WTC11 (cell line): Measurements from ENCODE around the gene GPR161.
A peak's percentile ranks its signal among the peaks of the same experiment; 100 is the strongest.

ENCODE experiments used
- CDX4 ChIP-seq: fragments of 250-450 bp; sonication (Bioruptor Pico); IDR thresholded peaks from 2 replicates; pipeline ENCODE4 v1.9.0; 2021; ENCODE audit warnings: moderate library complexity, mild to moderate bottlenecking, inconsistent platforms, borderline replicate concordance
- CREM ChIP-seq: sonication (generic); formaldehyde crosslinking; IDR thresholded peaks from 2 replicates; pipeline ENCODE4 v1.8.1; 2022; ENCODE audit warnings: mild to moderate bottlenecking, missing genetic modification reagents, moderate library complexity
- FOXP1 ChIP-seq: sonication (generic); formaldehyde crosslinking; IDR thresholded peaks from 2 replicates; pipeline ENCODE4 v1.8.0; 2022; ENCODE audit warnings: missing genetic modification reagents, mild to moderate bottlenecking, moderate library complexity, borderline replicate concordance
- FOXP4 ChIP-seq: sonication (generic); formaldehyde crosslinking; IDR thresholded peaks from 2 replicates; pipeline ENCODE4 v1.8.0; 2022; ENCODE audit warnings: mild to moderate bottlenecking, missing genetic modification reagents
- IRF2 ChIP-seq: sonication (generic); formaldehyde crosslinking; IDR thresholded peaks from 2 replicates; pipeline ENCODE4 v1.8.0; 2022; ENCODE audit warnings: low read depth, missing genetic modification reagents, borderline replicate concordance
- JUN ChIP-seq: sonication (generic); formaldehyde crosslinking; IDR thresholded peaks from 2 replicates; pipeline ENCODE4 v1.8.0; 2023; ENCODE audit warnings: mild to moderate bottlenecking, missing genetic modification reagents
- MAX ChIP-seq: sonication (generic); formaldehyde crosslinking; IDR thresholded peaks from 2 replicates; pipeline ENCODE4 v1.8.0; 2022; ENCODE audit warnings: mild to moderate bottlenecking, missing genetic modification reagents
- NFATC4 ChIP-seq: fragments of 250-450 bp; sonication (Bioruptor Pico); IDR thresholded peaks from 2 replicates; pipeline ENCODE4 v1.9.0; 2021; ENCODE audit warnings: mild to moderate bottlenecking
- RELA ChIP-seq: sonication (generic); formaldehyde crosslinking; IDR thresholded peaks from 2 replicates; pipeline ENCODE4 v1.8.1; 2022; ENCODE audit warnings: missing genetic modification reagents, mild to moderate bottlenecking, borderline replicate concordance
- SMAD3 ChIP-seq: sonication (generic); formaldehyde crosslinking; IDR thresholded peaks from 2 replicates; pipeline ENCODE4 v1.8.0; 2022; ENCODE audit warnings: missing genetic modification reagents, mild to moderate bottlenecking, borderline replicate concordance
- SMAD4 ChIP-seq: sonication (generic); formaldehyde crosslinking; IDR thresholded peaks from 2 replicates; pipeline ENCODE4 v1.8.0; 2022; ENCODE audit warnings: mild to moderate bottlenecking, missing genetic modification reagents
- ZSCAN18 ChIP-seq: fragments of 250-450 bp; sonication (Bioruptor Pico); IDR thresholded peaks from 2 replicates; pipeline ENCODE4 v2.1.2; 2022; ENCODE audit warnings: mild to moderate bottlenecking, moderate library complexity
- TF ChIP-seq, protein P1 (sequence below): fragments of 200-600 bp; IDR thresholded peaks from 2 replicates; pipeline ENCODE4 v1.8.0; 2022; ENCODE audit warnings: antibody characterized with exemption

DNA sequence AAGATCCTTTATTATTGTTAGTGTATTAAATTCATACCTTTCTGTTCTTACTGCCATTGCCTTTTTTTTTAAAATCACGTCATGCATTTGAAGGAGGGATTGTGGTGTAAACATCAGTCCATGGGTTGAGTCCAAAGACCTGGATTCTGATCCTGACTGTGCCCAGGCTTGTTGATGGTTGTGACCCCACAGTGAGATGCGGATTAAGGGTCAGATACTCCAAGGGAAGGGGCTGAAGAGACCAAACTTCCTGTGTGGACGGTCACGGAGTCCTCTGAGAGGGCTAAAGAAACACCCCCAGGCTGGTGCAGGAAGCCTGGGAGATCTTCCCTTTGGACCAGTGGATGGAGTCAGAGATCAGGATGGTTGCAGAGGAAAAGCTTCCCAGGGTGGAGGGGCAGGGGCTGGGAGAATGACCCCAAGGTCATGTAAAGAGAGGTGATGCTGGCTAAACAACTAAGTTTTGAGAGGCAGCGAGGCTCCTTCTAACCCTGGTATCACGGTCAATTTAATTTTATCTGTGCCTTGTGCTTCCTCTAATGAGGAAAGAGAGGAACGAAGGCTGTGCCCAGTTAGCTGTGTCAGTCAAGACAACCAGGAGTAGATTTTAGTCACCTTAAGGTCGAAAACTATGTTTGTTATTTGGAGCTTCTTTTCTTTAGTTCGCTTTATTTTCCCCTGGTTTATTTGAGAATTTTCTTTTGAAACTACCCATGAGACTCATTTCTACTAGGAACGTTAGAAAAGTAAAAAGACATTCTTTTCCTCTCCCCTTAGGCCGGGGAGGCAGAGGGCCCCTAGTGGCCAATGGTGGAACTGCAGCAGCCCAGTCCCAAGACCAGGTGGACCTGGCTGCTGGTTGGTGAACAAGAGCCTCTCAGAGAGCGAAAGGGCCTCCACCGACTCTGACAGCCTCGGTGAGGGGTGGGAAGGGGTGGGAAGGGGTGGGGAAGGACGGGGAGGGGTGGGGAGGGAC is 8.7 kb upstream of the GPR161 start:
- TF ChIP-seq MAX (CRISPR knock-in tag) (no peak), NFATC4 (CRISPR knock-in tag) (no peak), RELA (CRISPR knock-in tag) (no peak), CREM (CRISPR knock-in tag) (no peak), FOXP1 (CRISPR knock-in tag) (no peak), FOXP4 (no peak), SMAD4 (CRISPR knock-in tag) (no peak), SMAD3 (CRISPR knock-in tag) (no peak), JUN (no peak), ZSCAN18 (CRISPR knock-in tag) (no peak), CDX4 (no peak), IRF2 (CRISPR knock-in tag) (no peak)
- TF ChIP-seq, protein P1, sequence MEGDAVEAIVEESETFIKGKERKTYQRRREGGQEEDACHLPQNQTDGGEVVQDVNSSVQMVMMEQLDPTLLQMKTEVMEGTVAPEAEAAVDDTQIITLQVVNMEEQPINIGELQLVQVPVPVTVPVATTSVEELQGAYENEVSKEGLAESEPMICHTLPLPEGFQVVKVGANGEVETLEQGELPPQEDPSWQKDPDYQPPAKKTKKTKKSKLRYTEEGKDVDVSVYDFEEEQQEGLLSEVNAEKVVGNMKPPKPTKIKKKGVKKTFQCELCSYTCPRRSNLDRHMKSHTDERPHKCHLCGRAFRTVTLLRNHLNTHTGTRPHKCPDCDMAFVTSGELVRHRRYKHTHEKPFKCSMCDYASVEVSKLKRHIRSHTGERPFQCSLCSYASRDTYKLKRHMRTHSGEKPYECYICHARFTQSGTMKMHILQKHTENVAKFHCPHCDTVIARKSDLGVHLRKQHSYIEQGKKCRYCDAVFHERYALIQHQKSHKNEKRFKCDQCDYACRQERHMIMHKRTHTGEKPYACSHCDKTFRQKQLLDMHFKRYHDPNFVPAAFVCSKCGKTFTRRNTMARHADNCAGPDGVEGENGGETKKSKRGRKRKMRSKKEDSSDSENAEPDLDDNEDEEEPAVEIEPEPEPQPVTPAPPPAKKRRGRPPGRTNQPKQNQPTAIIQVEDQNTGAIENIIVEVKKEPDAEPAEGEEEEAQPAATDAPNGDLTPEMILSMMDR, result peak; percentile 100
